T-helper 1 cell treated with Interleukin-12 subunit alpha and Interleukin-12 subunit beta and Interleukin-4 antibody, amounts not matched to agents 30 μg/mL and 1 μg/mL, for 36 hours (primary cell): ENCODE measurements around the gene MYO7A.

Source experiments
- H3K27ac Mint-ChIP-seq: one replicate; pipeline ENCODE4 v1.8.0; 2021; ENCODE audit warnings: mild to moderate bottlenecking, mixed read lengths
- H3K27me3 Mint-ChIP-seq: one replicate; pipeline ENCODE4 v1.8.0; 2021; ENCODE audit warnings: low read depth, mixed read lengths
- H3K36me3 Mint-ChIP-seq: one replicate; pipeline ENCODE4 v1.8.0; 2021; ENCODE audit warnings: low read depth, mixed read lengths
- H3K4me1 Mint-ChIP-seq: one replicate; pipeline ENCODE4 v1.8.0; 2021; ENCODE audit warnings: low read depth, mixed read lengths
- H3K4me3 Mint-ChIP-seq: one replicate; pipeline ENCODE4 v1.8.0; 2021; ENCODE audit warnings: mild to moderate bottlenecking, moderate library complexity, mixed read lengths
- H3K9me3 Mint-ChIP-seq: one replicate; pipeline ENCODE4 v1.8.0; 2021; ENCODE audit warnings: mixed read lengths

Gene MYO7A

GRCh38 chr11:77114089-77114463 is 14.0 kb upstream of the MYO7A start:
- H3K36me3 Mint-ChIP-seq = no peaks in the 10 kb centered on the region
- no peak overlapping the region for H3K27ac Mint-ChIP-seq
- no peak overlapping the region for H3K4me3 Mint-ChIP-seq
- peaks cover 3% of the 10 kb centered on the region for H3K4me1 Mint-ChIP-seq
- no peaks in the 10 kb centered on the region for H3K27me3 Mint-ChIP-seq
- H3K9me3 Mint-ChIP-seq = no peaks in the 10 kb centered on the region

DNA sequence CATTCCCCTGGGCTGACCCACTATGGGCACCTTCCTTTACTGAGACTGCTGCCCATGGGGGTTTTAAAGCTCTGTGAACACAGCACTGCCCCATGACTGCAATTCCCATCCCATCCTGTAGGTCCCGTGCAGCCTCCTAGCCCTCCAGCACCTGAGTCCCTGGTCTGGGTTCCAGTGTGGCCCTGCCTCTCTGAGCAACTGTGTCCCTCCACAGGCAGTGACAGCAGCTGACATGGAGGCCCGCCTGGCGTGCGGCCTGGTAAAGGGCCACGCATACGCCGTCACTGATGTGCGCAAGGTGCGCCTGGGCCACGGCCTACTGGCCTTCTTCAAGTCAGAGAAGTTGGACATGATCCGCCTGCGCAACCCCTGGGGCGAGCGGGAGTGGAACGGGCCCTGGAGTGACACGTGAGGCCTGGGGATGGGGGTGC is 12.8 kb upstream of the MYO7A start:
- H3K27me3 Mint-ChIP-seq = no peaks in the 10 kb centered on the region
- peaks cover 3% of the 10 kb centered on the region for H3K4me1 Mint-ChIP-seq
- H3K9me3 Mint-ChIP-seq = no peaks in the 10 kb centered on the region
- H3K4me3 Mint-ChIP-seq = no peak overlapping the region
- H3K27ac Mint-ChIP-seq = no peak overlapping the region
- H3K36me3 Mint-ChIP-seq = no peaks in the 10 kb centered on the region

DNA sequence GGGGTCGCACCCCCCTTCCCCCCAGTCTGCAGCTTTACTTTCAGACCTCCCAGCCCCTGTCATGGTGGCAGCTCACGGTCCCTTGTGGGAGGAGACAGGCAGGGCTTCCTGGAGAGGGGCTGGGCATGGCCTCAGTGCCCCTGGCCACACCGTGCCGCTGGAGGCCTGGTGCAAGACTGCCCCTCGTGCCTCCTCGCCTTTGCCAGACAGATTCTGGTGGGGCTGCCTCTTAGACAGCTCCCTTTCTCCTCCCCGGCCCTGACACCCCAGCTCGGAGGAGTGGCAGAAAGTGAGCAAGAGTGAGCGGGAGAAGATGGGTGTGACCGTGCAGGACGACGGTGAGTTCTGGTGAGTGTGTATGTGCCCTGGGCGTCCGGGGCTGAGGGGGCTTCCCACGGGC is 12.1 kb upstream of the MYO7A start:
- no peaks in the 10 kb centered on the region for H3K27me3 Mint-ChIP-seq
- no peaks in the 10 kb centered on the region for H3K36me3 Mint-ChIP-seq
- H3K4me3 Mint-ChIP-seq = no peak overlapping the region
- no peaks in the 10 kb centered on the region for H3K9me3 Mint-ChIP-seq
- no peak overlapping the region for H3K27ac Mint-ChIP-seq
- peaks cover 3% of the 10 kb centered on the region for H3K4me1 Mint-ChIP-seq

DNA sequence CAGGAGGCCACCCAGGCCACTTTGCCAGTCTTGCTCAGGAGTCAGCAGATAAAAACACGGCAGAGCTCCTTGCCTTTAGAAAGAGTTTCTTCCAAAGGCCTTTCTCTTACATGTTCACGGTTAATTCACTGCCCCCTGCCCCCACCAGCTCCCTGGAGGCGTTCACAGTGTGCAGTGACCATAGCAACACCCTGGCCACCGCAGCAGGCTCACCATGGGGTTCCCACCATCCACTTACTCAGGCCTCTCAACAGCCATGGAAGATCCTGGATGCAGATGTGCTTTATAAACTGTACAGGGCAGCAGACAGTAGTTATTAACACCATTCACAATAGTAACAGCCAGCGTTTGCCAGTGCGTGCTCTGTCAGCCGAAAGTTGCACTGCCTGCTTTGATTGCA is 10.6 kb upstream of the MYO7A start:
- H3K4me1 Mint-ChIP-seq = peaks cover 3% of the 10 kb centered on the region
- H3K27me3 Mint-ChIP-seq = no peaks in the 10 kb centered on the region
- H3K4me3 Mint-ChIP-seq = no peak overlapping the region
- H3K9me3 Mint-ChIP-seq = no peaks in the 10 kb centered on the region
- no peak overlapping the region for H3K27ac Mint-ChIP-seq
- no peaks in the 10 kb centered on the region for H3K36me3 Mint-ChIP-seq

- H3K9me3 Mint-ChIP-seq = no peaks in the 10 kb centered on the region
- H3K27ac Mint-ChIP-seq = no peak overlapping the region
- H3K27me3 Mint-ChIP-seq = no peaks in the 10 kb centered on the region
- H3K4me3 Mint-ChIP-seq = no peak overlapping the region
- peaks cover 3% of the 10 kb centered on the region for H3K4me1 Mint-ChIP-seq
- H3K36me3 Mint-ChIP-seq = no peaks in the 10 kb centered on the region
Measured at GRCh38 chr11:77118086-77118485, 10.0 kb upstream of the MYO7A start.

- Mint-ChIP-seq H3K4me3 (no peak overlapping the region), H3K4me1 (no peaks in the 10 kb centered on the region), H3K9me3 (no peaks in the 10 kb centered on the region), H3K36me3 (no peaks in the 10 kb centered on the region), H3K27ac (no peak overlapping the region), H3K27me3 (no peaks in the 10 kb centered on the region)
Measured at GRCh38 chr11:77118971-77119370, 9.1 kb upstream of the MYO7A start.

- Mint-ChIP-seq H3K27me3 (no peaks in the 10 kb centered on the region), H3K27ac (no peak overlapping the region)
Measured at GRCh38 chr11:77119531-77119936, 8.5 kb upstream of the MYO7A start.

GRCh38 chr11:77120571-77120970 is 7.5 kb upstream of the MYO7A start:
- Mint-ChIP-seq H3K27me3 (no peaks in the 10 kb centered on the region), H3K9me3 (no peaks in the 10 kb centered on the region), H3K36me3 (no peaks in the 10 kb centered on the region), H3K4me3 (no peak overlapping the region), H3K27ac (no peak overlapping the region), H3K4me1 (no peaks in the 10 kb centered on the region)

More at GRCh38 chr11:77119531-77119936, 8.5 kb upstream of the MYO7A start:
- Mint-ChIP-seq H3K9me3 (no peaks in the 10 kb centered on the region), H3K36me3 (no peaks in the 10 kb centered on the region), H3K4me1 (no peaks in the 10 kb centered on the region), H3K4me3 (no peak overlapping the region)

DNA sequence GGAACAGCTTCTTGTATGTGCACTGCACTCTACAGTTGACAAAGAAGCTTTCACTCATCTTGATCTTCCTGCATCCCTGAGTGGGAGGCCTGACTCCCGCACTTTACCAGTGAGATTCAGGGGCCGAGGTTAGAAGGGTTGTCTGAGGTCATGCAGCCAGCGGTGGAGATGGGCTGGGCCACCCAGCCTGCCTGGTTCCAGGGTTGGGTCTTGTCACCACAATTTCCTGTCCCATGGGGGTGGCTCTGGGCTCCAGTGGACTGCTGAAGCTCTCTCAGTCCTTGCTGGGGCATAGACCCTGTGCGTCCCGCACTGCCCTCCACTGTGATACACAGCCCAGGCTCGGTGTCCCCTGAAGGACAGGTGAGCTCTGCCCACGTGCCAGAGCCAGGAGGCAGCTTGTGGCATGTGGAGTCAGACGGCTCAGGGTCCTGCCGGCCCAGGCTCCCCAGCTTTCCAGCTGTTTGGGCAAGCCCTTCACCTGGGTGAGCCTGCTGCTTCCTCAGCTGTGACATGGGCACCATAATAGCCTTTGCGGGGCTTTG is 6.9 kb upstream of the MYO7A start:
- H3K27me3 Mint-ChIP-seq = no peaks in the 10 kb centered on the region
- H3K4me3 Mint-ChIP-seq = no peak overlapping the region
- no peaks in the 10 kb centered on the region for H3K9me3 Mint-ChIP-seq
- H3K36me3 Mint-ChIP-seq = no peaks in the 10 kb centered on the region
- no peaks in the 10 kb centered on the region for H3K4me1 Mint-ChIP-seq
- no peak overlapping the region for H3K27ac Mint-ChIP-seq

DNA sequence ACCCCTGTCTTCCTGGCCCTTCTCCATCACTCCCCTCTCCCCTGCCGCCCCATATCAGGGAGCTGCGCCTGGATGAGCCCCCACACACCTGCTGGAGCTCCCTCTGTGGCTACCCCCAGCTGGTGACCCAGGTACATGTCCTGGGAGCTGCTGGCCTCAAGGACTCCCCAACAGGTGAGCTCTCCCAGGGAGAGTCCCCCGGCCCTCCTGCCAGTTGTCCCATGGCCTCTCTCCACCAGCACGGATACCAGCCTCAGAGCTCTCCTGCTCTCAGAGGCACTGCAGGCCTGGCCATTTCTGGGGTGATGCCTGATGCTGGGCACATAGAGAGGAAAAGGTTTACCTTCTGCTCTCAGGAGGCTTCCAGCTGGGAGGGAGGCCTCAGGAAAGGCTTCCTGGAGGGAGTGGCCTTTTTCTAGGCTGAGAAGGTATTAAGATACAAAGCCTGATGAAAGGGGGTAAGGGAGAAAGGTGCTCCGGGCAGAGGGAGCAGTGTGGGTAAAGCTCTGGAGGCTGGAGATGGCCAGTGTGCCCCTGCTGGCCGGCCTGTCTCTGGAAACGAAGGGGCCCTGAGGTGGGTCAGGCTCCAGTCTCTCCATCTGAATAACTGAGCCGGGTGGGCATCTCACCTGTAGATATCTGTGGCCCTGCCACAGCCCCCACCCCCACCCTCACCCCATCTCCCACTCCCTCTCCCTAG is 6.0 kb upstream of the MYO7A start:
- Mint-ChIP-seq H3K4me3 (no peak overlapping the region), H3K9me3 (no peaks in the 10 kb centered on the region), H3K4me1 (no peaks in the 10 kb centered on the region), H3K27me3 (no peaks in the 10 kb centered on the region), H3K36me3 (no peaks in the 10 kb centered on the region), H3K27ac (no peak overlapping the region)

DNA sequence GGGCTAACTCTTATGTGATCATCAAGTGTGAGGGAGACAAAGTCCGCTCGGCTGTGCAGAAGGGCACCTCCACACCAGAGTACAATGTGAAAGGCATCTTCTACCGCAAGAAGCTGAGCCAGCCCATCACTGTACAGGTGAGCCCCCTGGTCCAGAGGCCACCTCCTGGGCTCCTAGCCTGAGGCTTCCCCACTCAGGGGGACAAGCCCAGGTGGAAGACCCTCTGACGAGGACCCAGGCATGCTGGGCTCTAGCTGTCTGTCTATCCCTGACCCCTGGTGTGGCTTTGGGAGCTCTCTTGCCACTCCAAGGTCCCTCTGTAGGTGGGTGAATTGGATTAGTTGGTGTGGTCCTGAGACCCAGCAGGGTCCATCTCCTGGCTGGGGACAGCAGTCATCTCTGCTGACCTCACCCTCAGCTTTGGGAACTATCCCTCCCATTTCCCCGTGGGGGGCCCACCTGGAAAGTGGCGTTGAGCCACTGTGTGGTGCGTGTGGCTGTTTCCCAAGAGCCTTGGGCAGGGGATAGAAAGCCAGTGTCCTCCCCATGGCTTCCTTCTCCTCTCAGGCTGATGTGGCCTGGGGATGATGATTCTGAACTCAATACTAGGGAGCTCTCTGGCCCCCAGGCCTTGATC is 5.4 kb upstream of the MYO7A start:
- H3K9me3 Mint-ChIP-seq = no peaks in the 10 kb centered on the region
- H3K4me1 Mint-ChIP-seq = peaks cover 2% of the 10 kb centered on the region
- peaks cover 5% of the 10 kb centered on the region for H3K27me3 Mint-ChIP-seq
- no peak overlapping the region for H3K27ac Mint-ChIP-seq
- no peaks in the 10 kb centered on the region for H3K36me3 Mint-ChIP-seq
- H3K4me3 Mint-ChIP-seq = no peak overlapping the region

GRCh38 chr11:77123591-77123990 is 4.5 kb upstream of the MYO7A start:
- Mint-ChIP-seq H3K4me3 (no peak overlapping the region), H3K36me3 (no peaks in the 10 kb centered on the region), H3K27me3 (peaks cover 10% of the 10 kb centered on the region), H3K9me3 (no peaks in the 10 kb centered on the region), H3K27ac (no peak overlapping the region), H3K4me1 (peaks cover 2% of the 10 kb centered on the region)

- Mint-ChIP-seq H3K27ac (no peak overlapping the region), H3K4me3 (no peak overlapping the region), H3K9me3 (no peaks in the 10 kb centered on the region), H3K27me3 (peaks cover 14% of the 10 kb centered on the region), H3K4me1 (peaks cover 2% of the 10 kb centered on the region), H3K36me3 (no peaks in the 10 kb centered on the region)
Measured at GRCh38 chr11:77124041-77124440, 4.0 kb upstream of the MYO7A start.

DNA sequence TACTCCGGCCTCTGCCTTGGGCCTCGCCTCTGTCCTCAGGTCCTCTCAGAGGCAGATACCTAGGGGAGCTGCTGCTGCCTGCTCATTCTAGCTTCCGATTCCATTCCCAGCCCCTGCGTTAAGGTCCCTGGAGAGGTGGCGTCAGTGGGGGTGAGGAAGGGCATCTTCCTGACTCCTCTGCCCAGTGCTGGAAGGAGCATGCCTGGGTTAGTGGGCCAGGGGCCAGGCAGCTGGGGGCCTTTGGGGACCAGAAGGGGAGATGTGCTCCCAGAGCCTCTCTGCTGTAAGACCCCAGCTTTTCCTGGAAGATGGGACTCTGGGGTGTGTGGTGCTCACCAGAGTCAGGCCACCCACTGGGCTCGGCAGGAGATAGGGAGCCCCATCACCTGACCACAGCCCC is 3.6 kb upstream of the MYO7A start:
- Mint-ChIP-seq H3K27me3 (peaks cover 15% of the 10 kb centered on the region), H3K27ac (no peak overlapping the region), H3K36me3 (no peaks in the 10 kb centered on the region), H3K4me3 (no peak overlapping the region), H3K4me1 (peaks cover 2% of the 10 kb centered on the region), H3K9me3 (no peaks in the 10 kb centered on the region)

- Mint-ChIP-seq H3K9me3 (no peaks in the 10 kb centered on the region), H3K4me1 (peaks cover 2% of the 10 kb centered on the region), H3K4me3 (no peak overlapping the region), H3K27me3 (peaks cover 15% of the 10 kb centered on the region), H3K36me3 (no peaks in the 10 kb centered on the region), H3K27ac (no peak overlapping the region)
Measured at GRCh38 chr11:77125191-77125590, 2.9 kb upstream of the MYO7A start.
